Neuronal stem cell (in vitro differentiated cells): ENCODE measurements around the gene NGF.

Source experiments
- DNase-seq: peaks from one replicate; pipeline ENCODE4 v3.0.0-alpha.2; 2013; ENCODE audit warnings: low spot score
- H2AFZ ChIP-seq: one replicate; pipeline ENCODE4 v1.6.1; 2013; ENCODE audit warnings: mild to moderate bottlenecking, low read length, inconsistent platforms
- H2AK5ac ChIP-seq: 2 replicates; pipeline ENCODE4 v1.6.1; 2013; ENCODE audit warnings: low read depth, mild to moderate bottlenecking, inconsistent platforms, low read length, moderate library complexity, mixed read lengths
- H2BK120ac ChIP-seq: 2 replicates; pipeline ENCODE4 v1.6.1; 2013; ENCODE audit warnings: low read depth, mild to moderate bottlenecking, inconsistent platforms, low read length, moderate library complexity, mixed read lengths
- H2BK12ac ChIP-seq: one replicate; pipeline ENCODE4 v1.6.1; 2013; ENCODE audit warnings: low read length, inconsistent platforms
- H2BK15ac ChIP-seq: 2 replicates; pipeline ENCODE4 v1.6.1; 2013; ENCODE audit warnings: mild to moderate bottlenecking, low read length, inconsistent platforms, mixed read lengths
- H2BK5ac ChIP-seq: one replicate; pipeline ENCODE4 v1.6.1; 2013; ENCODE audit warnings: inconsistent platforms, mild to moderate bottlenecking, low read length, moderate library complexity
- H3K14ac ChIP-seq: one replicate; pipeline ENCODE4 v1.6.1; 2013; ENCODE audit warnings: low read length, inconsistent platforms
- H3K18ac ChIP-seq: 2 replicates; pipeline ENCODE4 v1.6.1; 2013; ENCODE audit warnings: low read length, inconsistent platforms
- H3K23ac ChIP-seq: 2 replicates; pipeline ENCODE4 v1.6.1; 2013; ENCODE audit warnings: low read depth, mild to moderate bottlenecking, mixed read lengths, low read length, inconsistent platforms; ENCODE audit not compliant: poor library complexity
- H3K27ac ChIP-seq: replicated peaks from 3 replicates; pipeline ENCODE4 v1.5.1; 2013; ENCODE audit warnings: low read length, inconsistent platforms
- H3K27me3 ChIP-seq, 3 experiments: 2 replicates each; pipeline ENCODE4 v1.6.1; 2013; ENCODE audit warnings: low read length in 3 of 3, mild to moderate bottlenecking in 2 of 3, inconsistent platforms in 1 of 3, low read depth in 1 of 3, mixed read lengths in 1 of 3, moderate library complexity in 1 of 3; ENCODE audit not compliant: control insufficient read depth in 3 of 3, insufficient read depth in 3 of 3
- H3K36me3 ChIP-seq, 2 donors: replicated peaks in 1 of 2; 2 replicates each; pipeline ENCODE4 v1.6.1; 2013; ENCODE audit warnings: low read length in 2 of 2; ENCODE audit not compliant: control insufficient read depth in 2 of 2, insufficient read depth in 2 of 2
- H3K4ac ChIP-seq: 2 replicates; pipeline ENCODE4 v1.6.1; 2013; ENCODE audit warnings: inconsistent platforms, mild to moderate bottlenecking, low read length, moderate library complexity
- H3K4me1 ChIP-seq, 2 donors: 1 replicate in 1 of 2; 2 replicates in 1 of 2; pipeline ENCODE4 v1.6.1; 2013; ENCODE audit warnings: low read length in 2 of 2, low read depth in 1 of 2; ENCODE audit not compliant: control insufficient read depth in 2 of 2, insufficient read depth in 1 of 2
- H3K4me2 ChIP-seq: one replicate; pipeline ENCODE4 v1.6.1; 2013; ENCODE audit warnings: mild to moderate bottlenecking, low read length, inconsistent platforms; ENCODE audit not compliant: insufficient read depth, poor library complexity, severe bottlenecking
- H3K4me3 ChIP-seq, 2 donors: 2 replicates each; pipeline ENCODE4 v1.5.1; 2013; ENCODE audit warnings: low read length in 2 of 2, mild to moderate bottlenecking in 2 of 2, inconsistent platforms in 1 of 2, moderate library complexity in 1 of 2
- H3K79me1 ChIP-seq: one replicate; pipeline ENCODE4 v1.6.1; 2013; ENCODE audit warnings: low read depth, mild to moderate bottlenecking, inconsistent platforms, low read length, moderate library complexity
- H3K9ac ChIP-seq: one replicate; pipeline ENCODE4 v1.6.1; 2013; ENCODE audit warnings: mild to moderate bottlenecking, low read depth, low read length, inconsistent platforms; ENCODE audit not compliant: poor library complexity
- H3K9me3 ChIP-seq, 2 donors: replicated peaks in 1 of 2; 2 replicates each; pipeline versions ENCODE3 to v1.6.1; 2013; ENCODE audit warnings: low read length in 2 of 2, mild to moderate bottlenecking in 2 of 2, inconsistent platforms in 1 of 2, low read depth in 1 of 2, mixed read lengths in 1 of 2, moderate library complexity in 1 of 2; ENCODE audit not compliant: control insufficient read depth in 2 of 2, insufficient read depth in 1 of 2
- H4K8ac ChIP-seq: one replicate; pipeline ENCODE4 v1.6.1; 2013; ENCODE audit warnings: low read depth, mild to moderate bottlenecking, inconsistent platforms, low read length, moderate library complexity
- H4K91ac ChIP-seq: one replicate; pipeline ENCODE4 v1.6.1; 2013; ENCODE audit warnings: low read length, low read depth, mild to moderate bottlenecking, inconsistent platforms; ENCODE audit not compliant: poor library complexity
- WGBS, 2 donors: extraction: QIAGEN DNeasy Blood & Tissue Kit; methylation state at CpG; one replicate each; pipeline ENCODE4 v1.1.7; 2013; ENCODE audit warnings: missing lambda C conversion rate in 2 of 2, mixed read lengths in 1 of 2; ENCODE audit not compliant: insufficient read length in 2 of 2, insufficient replicate concordance in 1 of 2; ENCODE audit errors: extremely low coverage in 2 of 2; 5-methylcytosine and 5-hydroxymethylcytosine counted together

The NGF gene

GRCh38 chr1:115295904-115296696 lies 41.9 kb downstream of the NGF start:
- Histone ChIP-seq H3K4me3 (no peak overlapping the region), H3K4me1 (peaks cover 8 to 13% of the 10 kb centered on the region in 2 donors), H3K27me3 (no peaks in the 10 kb centered on the region), H2BK5ac (no peak overlapping the region), H2BK12ac (no peak overlapping the region), H4K8ac (no peak overlapping the region), H2AFZ (no peak overlapping the region), H3K79me1 (no peaks in the 10 kb centered on the region), H4K91ac (no peak overlapping the region), H3K9ac (no peak overlapping the region), H3K9me3 (no peaks in the 10 kb centered on the region), H3K27ac (no peak overlapping the region), H3K4ac (no peak overlapping the region), H2BK120ac (no peak overlapping the region), H3K23ac (no peak overlapping the region), H3K14ac (no peak overlapping the region), H2AK5ac (no peak overlapping the region), H3K4me2 (no peak overlapping the region), H2BK15ac (no peak overlapping the region), H3K36me3 (no peaks in the 10 kb centered on the region), H3K18ac (no peak overlapping the region)
- no peak for DNase-seq
- no CpG with 5 or more reads among the region's 3 CpGs for WGBS, 2 donors

DNA sequence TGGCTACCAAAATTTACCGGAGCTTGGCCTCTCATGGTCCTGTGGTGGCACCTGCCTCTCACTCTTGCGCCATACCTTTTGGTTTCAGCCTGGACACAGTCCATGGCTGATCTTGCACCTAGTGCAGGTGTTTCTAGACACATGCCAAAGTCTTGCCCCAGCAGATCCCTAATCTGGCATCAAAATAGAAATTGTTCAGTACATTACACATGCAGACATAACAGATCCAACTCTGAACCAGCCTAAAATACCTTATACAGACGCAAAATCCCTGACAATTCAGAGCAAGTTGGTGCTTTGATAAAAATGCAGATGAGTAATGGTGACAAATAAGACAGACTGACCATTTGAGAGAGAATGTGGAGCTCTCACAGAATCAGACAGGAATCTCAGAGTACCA lies 44.1 kb downstream of the NGF start:
- H4K91ac ChIP-seq: no peak overlapping the region
- no peak for DNase-seq
- no peak overlapping the region for H3K18ac ChIP-seq
- no CpG with 5 or more reads among the region's 3 CpGs for WGBS, 2 donors
- no peak overlapping the region for H3K4me2 ChIP-seq
- H3K4me3 ChIP-seq: no peak overlapping the region
- peaks cover 0 to 5% of the 10 kb centered on the region in 2 donors for H3K4me1 ChIP-seq
- H3K9me3 ChIP-seq: no peaks in the 10 kb centered on the region
- no peak overlapping the region for H3K14ac ChIP-seq
- H3K9ac ChIP-seq: no peak overlapping the region
- no peak overlapping the region for H3K23ac ChIP-seq
- H3K36me3 ChIP-seq: no peaks in the 10 kb centered on the region
- H2BK12ac ChIP-seq: no peak overlapping the region
- no peaks in the 10 kb centered on the region for H3K79me1 ChIP-seq
- H2AK5ac ChIP-seq: no peak overlapping the region
- H3K27ac ChIP-seq: no peak overlapping the region
- no peak overlapping the region for H2BK5ac ChIP-seq
- no peaks in the 10 kb centered on the region for H3K27me3 ChIP-seq
- H2BK15ac ChIP-seq: no peak overlapping the region
- H2AFZ ChIP-seq: no peak overlapping the region
- no peak overlapping the region for H3K4ac ChIP-seq
- H4K8ac ChIP-seq: no peak overlapping the region
- no peak overlapping the region for H2BK120ac ChIP-seq

DNA sequence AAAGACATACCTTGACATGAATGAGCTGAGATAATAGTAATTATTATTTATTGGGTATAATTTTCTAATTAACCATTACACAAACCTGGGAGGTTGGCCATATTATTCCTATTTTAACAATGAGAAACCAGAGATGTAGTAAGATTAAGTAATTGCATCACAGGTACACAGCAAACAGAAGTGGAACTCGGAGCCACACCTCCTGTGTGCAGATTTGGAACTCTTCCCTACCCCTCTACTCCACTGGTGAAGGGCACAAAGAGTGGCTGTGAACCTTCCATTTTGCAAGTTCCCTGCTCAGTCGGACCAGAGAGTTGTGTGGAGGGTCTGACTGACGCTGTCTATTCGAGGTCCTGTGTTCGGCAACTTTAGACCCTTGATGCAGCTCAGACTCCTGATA lies 45.0 kb downstream of the NGF start:
- H3K14ac ChIP-seq: no peak overlapping the region

DNA sequence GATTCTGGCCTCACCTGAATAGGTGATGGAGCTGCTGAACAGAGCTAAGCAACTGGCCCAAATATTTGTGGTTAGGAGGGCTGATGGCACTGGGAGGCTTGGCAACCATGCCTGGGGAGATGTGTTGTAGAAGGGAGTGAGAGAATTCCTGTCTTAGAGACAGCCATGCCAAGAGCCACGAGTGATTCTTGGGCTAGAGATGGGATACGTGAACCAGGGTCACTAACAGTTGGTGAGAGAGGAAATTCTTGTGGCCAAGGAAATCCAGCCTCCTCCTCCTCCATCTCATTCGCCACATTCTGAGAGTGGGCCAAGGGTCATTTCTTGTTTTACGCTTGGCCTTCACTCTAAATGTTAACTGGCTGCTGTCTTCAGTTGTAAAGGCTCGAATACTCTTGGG lies 46.3 kb downstream of the NGF start:
- H3K27me3 ChIP-seq: no peaks in the 10 kb centered on the region
- H2BK12ac ChIP-seq: no peak overlapping the region
- no peak overlapping the region for H3K4me3 ChIP-seq
- H2AK5ac ChIP-seq: no peak overlapping the region
- no peak overlapping the region for H2BK15ac ChIP-seq
- no CpG with 5 or more reads among the region's 5 CpGs for WGBS, 2 donors
- no peaks in the 10 kb centered on the region for H3K36me3 ChIP-seq
- no peak overlapping the region for H3K4ac ChIP-seq
- H4K91ac ChIP-seq: no peak overlapping the region
- no peak overlapping the region for H3K14ac ChIP-seq
- H3K18ac ChIP-seq: no peak overlapping the region
- no peak for DNase-seq
- H4K8ac ChIP-seq: no peak overlapping the region
- no peak overlapping the region for H3K9ac ChIP-seq
- H3K79me1 ChIP-seq: no peaks in the 10 kb centered on the region
- H3K27ac ChIP-seq: no peak overlapping the region
- no peak overlapping the region for H3K23ac ChIP-seq
- H2BK5ac ChIP-seq: no peak overlapping the region
- H2AFZ ChIP-seq: no peak overlapping the region
- no peak overlapping the region for H2BK120ac ChIP-seq
- peaks cover 0 to 2% of the 10 kb centered on the region in 2 donors for H3K4me1 ChIP-seq
- no peaks in the 10 kb centered on the region for H3K9me3 ChIP-seq
- H3K4me2 ChIP-seq: no peak overlapping the region

More for the DNA sequence above, 45.0 kb downstream of the NGF start:
- Histone ChIP-seq H3K27ac (no peak overlapping the region), H3K79me1 (no peaks in the 10 kb centered on the region), H2BK15ac (no peak overlapping the region), H4K8ac (no peak overlapping the region), H3K18ac (no peak overlapping the region), H2BK120ac (no peak overlapping the region), H3K4me1 (peaks cover 0 to 5% of the 10 kb centered on the region in 2 donors), H3K36me3 (no peaks in the 10 kb centered on the region), H3K9ac (no peak overlapping the region), H3K23ac (no peak overlapping the region), H2AFZ (no peak overlapping the region), H3K4me2 (no peak overlapping the region), H2BK12ac (no peak overlapping the region), H4K91ac (no peak overlapping the region), H3K9me3 (no peaks in the 10 kb centered on the region), H3K27me3 (no peaks in the 10 kb centered on the region), H2AK5ac (no peak overlapping the region), H2BK5ac (no peak overlapping the region), H3K4me3 (no peak overlapping the region), H3K4ac (no peak overlapping the region)
- no CpG with 5 or more reads among the region's 5 CpGs for WGBS, 2 donors
- no peak for DNase-seq
